Right hindlimb (tissue), 1 donor: Measurements from ENCODE around the gene MAP4K2.
A peak's percentile ranks its signal among the peaks of the same experiment; 100 is the strongest.

Source experiments
- DNase-seq: peaks from one replicate; pipeline ENCODE4 v3.0.0-alpha.2; 2018

Gene MAP4K2

GRCh38 chr11:64810891-64811272, 7.9 kb upstream of the MAP4K2 start:
- DNase-seq = no peak

- peak; percentile 98 for DNase-seq
Measured at GRCh38 chr11:64810271-64810890, 7.4 kb upstream of the MAP4K2 start, which contains the start of gene MEN1. TSS of gene MEN1 (minus strand) at chr11:64810551. CDS start at chr11:64810109, 442 bp downstream.

- no peak for DNase-seq
Measured at GRCh38 chr11:64809781-64810241, 6.8 kb upstream of the MAP4K2 start.

- DNase-seq = no peak
Measured at GRCh38 chr11:64805481-64805880, 2.5 kb upstream of the MAP4K2 start.

GRCh38 chr11:64804346-64805210, 1.6 kb upstream of the MAP4K2 start:
- DNase-seq = no peak

- no peak for DNase-seq
Measured at GRCh38 chr11:64803846-64804345, 882 bp upstream of the MAP4K2 start.

- no peak for DNase-seq
Measured at GRCh38 chr11:64802370-64803157, 450 bp downstream of the MAP4K2 start.

DNA sequence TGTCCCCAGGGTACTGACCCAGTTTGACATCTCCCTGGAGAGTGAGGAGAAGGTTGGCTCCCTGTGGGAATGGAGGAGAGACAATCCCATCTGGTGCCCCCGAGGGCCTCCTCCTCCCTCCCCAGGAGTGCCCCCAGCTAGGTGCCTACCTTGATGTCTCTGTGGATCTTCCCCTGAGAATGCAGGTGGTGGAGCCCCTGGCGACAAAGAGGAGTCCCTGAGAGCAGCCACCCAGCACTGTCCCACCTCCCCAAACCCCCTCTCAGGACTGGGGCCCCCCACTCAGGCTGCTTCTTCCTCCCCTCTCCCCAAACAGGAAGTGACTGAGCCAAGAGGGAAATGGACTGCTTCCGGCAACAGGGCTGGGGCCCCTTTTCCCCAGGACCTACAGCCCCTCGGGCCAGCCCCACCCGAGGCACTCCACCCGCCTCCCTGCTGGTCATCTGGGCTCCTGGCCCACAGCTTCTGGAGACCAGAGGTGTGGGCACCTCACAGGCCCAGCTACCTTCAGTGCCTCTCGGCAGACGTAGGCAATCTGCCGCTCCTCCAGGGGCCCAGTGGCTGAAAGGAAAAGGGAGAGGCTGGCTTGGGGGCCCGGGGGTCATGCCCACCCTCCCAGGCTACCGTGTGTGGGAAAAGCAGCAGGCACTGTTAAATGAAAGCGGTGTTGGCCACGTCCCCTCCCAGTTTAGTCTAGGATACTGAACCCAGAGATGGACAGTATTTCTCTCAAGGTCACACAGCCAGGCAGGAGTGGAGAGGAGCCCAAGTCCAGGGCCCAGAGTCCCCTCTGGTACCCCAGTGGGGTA, 1.2 kb downstream of the MAP4K2 start:
- DNase-seq = no peak

GRCh38 chr11:64801158-64801464, 1.9 kb downstream of the MAP4K2 start:
- DNase-seq = no peak

- DNase-seq = no peak
Measured at GRCh38 chr11:64800303-64801157, 2.5 kb downstream of the MAP4K2 start.

GRCh38 chr11:64799623-64800302, 3.3 kb downstream of the MAP4K2 start:
- DNase-seq = no peak

GRCh38 chr11:64799256-64799622, 3.8 kb downstream of the MAP4K2 start:
- DNase-seq = no peak

GRCh38 chr11:64796757-64797541, 6.1 kb downstream of the MAP4K2 start:
- no peak for DNase-seq

DNA sequence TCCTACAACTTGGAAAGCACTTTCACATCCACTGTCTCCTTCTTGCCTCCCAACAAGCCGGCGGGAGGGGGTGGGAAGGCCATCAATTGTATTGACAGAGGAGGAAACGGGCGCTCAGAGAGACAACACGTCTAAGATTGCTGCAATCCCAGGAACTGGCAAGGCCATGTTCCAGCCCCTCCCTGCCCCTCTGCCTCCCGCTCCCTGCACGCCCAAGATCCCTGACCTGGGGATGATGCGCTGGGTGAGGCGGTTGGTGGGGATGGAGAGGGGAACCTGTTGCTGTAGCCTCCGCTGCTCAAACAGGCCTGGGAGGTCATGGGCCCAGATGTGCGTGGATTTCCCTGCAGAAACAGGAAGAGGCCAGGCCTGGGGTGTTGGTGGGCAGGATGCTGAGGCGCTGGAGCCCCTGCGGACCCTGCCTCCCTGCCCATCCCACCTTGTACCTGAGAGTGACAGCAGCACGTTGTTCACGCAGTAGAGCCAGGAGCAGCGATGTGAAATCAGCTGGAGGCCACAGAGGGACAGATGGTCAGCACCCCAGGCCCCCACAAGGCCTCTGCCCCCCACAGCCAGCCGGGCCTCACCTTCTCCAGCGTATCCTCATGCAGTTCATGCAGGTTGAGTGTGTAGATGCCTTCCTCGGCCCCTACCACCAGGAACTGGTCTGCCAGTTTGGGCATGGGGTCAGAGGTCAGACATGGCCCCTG, 6.8 kb downstream of the MAP4K2 start:
- DNase-seq = no peak

DNA sequence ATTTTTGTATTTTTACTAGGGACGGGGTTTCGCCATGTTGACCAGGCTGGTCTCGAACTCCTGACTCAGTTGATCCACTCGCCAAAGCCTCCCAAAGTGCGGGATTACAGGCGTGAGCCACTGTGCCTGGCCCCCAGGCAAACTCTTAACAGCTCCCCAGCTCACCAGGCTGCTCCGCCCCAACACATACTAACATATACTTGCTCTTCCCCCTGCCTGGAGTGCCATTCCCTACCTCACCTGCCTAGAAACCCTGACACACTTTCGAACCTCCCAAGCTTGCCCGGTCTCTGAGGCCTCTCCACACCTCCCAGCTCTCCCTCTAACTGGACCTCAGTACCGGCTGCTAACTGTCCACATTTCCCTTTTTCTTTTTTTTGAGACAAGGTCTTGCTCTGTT, 8.5 kb downstream of the MAP4K2 start:
- DNase-seq = no peak

GRCh38 chr11:64793271-64794160, 9.5 kb downstream of the MAP4K2 start:
- peak; percentile 78 for DNase-seq

DNA sequence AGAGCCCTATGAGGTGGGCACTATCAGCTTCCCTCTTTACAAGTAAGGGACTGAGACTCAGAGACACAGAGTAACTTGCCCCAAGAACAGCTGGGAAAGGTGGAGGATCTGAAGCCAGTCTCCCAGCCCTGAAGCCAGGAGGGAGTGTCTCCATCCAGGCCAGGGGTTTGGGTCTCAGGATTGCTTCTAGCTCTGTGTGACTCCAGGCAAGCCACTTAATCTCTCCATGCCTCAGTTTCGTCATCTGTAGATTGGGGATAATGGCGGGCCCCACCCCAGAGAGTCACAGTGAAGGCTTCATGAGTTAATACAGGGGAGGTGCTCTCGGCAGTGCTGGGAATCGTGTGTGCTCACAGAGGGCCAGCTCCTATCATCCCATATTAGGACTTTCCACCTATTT, 10.5 kb downstream of the MAP4K2 start:
- no peak for DNase-seq

GRCh38 chr11:64791781-64792291, 11.2 kb downstream of the MAP4K2 start:
- DNase-seq = no peak
